Esophagus muscularis mucosa (tissue), 4 donors: Measurements from ENCODE around the gene PLCB3. TPM values are rescaled to one million over a fixed set of nuclear protein-coding genes. Genes with fewer than 3 reads are reported as not detected.

Experiments
- DNase-seq: peaks from one replicate; pipeline ENCODE4 v3.0.0-alpha.2; 2017; ENCODE audit errors: extremely low spot score
- H3K27ac ChIP-seq, 4 donors: fragments of 200-600 bp; sonication (generic); replicated peaks in 1 of 4; 1 replicate in 3 of 4; 2 replicates in 1 of 4; pipeline ENCODE4 v1.5.1; 2016 to 2019; ENCODE audit warnings: mild to moderate bottlenecking in 1 of 4
- H3K27me3 ChIP-seq, 4 donors: fragments of 200-600 bp; sonication (generic); one replicate each; pipeline versions ENCODE4 v1.5.1 to v1.6.0; 2016 to 2019
- H3K36me3 ChIP-seq, 4 donors: fragments of 200-600 bp; sonication (generic); one replicate each; pipeline ENCODE4 v1.5.1; 2016 to 2019
- H3K4me1 ChIP-seq, 4 donors: fragments of 200-600 bp; sonication (generic); one replicate each; pipeline ENCODE4 v1.5.1; 2016 to 2019
- H3K4me3 ChIP-seq, 4 donors: fragments of 200-600 bp; sonication (generic); 1 replicate in 2 of 4; 2 replicates in 2 of 4; pipeline ENCODE4 v1.5.1; 2016 to 2019; ENCODE audit warnings: mild to moderate bottlenecking in 4 of 4, moderate library complexity in 1 of 4
- H3K9me3 ChIP-seq, 4 donors: fragments of 200-600 bp; sonication (generic); 1 replicate in 3 of 4; 2 replicates in 1 of 4; pipeline ENCODE4 v1.5.1; 2016 to 2019
- CTCF ChIP-seq, 3 experiments: fragments of 200-600 bp in 2 of 3; fragments of 450-650 bp in 1 of 3; sonication (generic) in 2 of 3; IDR thresholded peaks; one replicate each; pipeline ENCODE4 v1.5.1; 2017 to 2019; ENCODE audit warnings: antibody characterized with exemption in 3 of 3, mild to moderate bottlenecking in 2 of 3, moderate library complexity in 1 of 3
- EP300 ChIP-seq: sonication (generic); formaldehyde crosslinking; IDR thresholded peaks from one replicate; pipeline ENCODE4 v1.6.1; 2017; ENCODE audit warnings: antibody characterized with exemption
- POLR2A ChIP-seq: fragments of 450-650 bp; IDR thresholded peaks from one replicate; pipeline ENCODE4 v1.6.1; 2017; ENCODE audit warnings: antibody characterized with exemption, moderate library complexity, mild to moderate bottlenecking, low read depth
- POLR2AphosphoS5 ChIP-seq, 2 donors: sonication (generic); formaldehyde crosslinking; IDR thresholded peaks; one replicate each; pipeline ENCODE4 v1.6.1; 2017; ENCODE audit warnings: antibody characterized with exemption in 2 of 2
- whole genome bisulfite sequencing: methylation state at CpG from one replicate; pipeline ENCODE4 v1.1.5; 2018; 5-methylcytosine and 5-hydroxymethylcytosine counted together
- intact Hi-C: fragments of 100-400 bp; cut with DNase I; formaldehyde crosslinking; loops from one replicate; pipeline ENCODE4 v1.15.1; 2023
- total RNA-seq, 4 donors: library from RNA; depleted of rRNA; stranded (reverse); fragments of >200 nt; gene quantifications; one replicate each; pipeline versions ENCODE4 v1.1.0 to v1.2.1, GENCODE V29; 2016

Gene PLCB3
- total RNA-seq, 4 donors from 2014 or later, result 18.9 to 36.5 (median 25.3) TPM

DNA sequence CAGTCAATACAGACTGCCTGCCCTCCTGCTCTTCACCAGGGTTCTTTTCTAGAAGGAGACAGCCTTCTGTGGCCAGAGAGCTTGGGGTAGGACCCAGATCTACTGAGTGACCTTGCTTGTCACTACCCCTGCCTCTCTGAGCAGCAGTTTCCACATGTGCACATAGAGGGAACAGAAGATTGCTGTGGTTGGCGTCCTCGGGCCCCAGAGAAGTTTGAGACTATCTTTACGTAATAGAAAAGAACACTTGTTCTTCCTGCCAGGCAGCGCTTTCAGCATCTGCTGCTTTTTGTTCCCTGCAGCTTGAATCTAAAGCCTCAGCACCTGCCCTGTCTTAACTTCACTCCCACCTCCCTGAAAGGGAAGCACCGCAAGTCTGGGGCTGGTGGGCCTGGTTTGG is 12.3 kb upstream of the PLCB3 start:
- intact Hi-C loops, result no loop called here
- Histone ChIP-seq H3K27me3 (no peaks in the 10 kb centered on the region), H3K4me3 (no peak overlapping the region), H3K36me3 (peaks cover 21 to 49% (median 33%) of the 10 kb centered on the region in 4 donors), H3K9me3 (no peaks in the 10 kb centered on the region), H3K4me1 (peaks cover 33 to 52% (median 48%) of the 10 kb centered on the region in 4 donors), H3K27ac (peak overlapping the region; percentile 9 to 100 (median 98))
- TF ChIP-seq CTCF (IDR thresholded peaks at IDR 0.05) (no peak), EP300 (no peak), POLR2AphosphoS5 (IDR thresholded peaks at IDR 0.05) (no peak), POLR2A (no peak)
- no peak for DNase-seq
- WGBS, result 84% methylated on average over 5 of the region's 5 CpGs

DNA sequence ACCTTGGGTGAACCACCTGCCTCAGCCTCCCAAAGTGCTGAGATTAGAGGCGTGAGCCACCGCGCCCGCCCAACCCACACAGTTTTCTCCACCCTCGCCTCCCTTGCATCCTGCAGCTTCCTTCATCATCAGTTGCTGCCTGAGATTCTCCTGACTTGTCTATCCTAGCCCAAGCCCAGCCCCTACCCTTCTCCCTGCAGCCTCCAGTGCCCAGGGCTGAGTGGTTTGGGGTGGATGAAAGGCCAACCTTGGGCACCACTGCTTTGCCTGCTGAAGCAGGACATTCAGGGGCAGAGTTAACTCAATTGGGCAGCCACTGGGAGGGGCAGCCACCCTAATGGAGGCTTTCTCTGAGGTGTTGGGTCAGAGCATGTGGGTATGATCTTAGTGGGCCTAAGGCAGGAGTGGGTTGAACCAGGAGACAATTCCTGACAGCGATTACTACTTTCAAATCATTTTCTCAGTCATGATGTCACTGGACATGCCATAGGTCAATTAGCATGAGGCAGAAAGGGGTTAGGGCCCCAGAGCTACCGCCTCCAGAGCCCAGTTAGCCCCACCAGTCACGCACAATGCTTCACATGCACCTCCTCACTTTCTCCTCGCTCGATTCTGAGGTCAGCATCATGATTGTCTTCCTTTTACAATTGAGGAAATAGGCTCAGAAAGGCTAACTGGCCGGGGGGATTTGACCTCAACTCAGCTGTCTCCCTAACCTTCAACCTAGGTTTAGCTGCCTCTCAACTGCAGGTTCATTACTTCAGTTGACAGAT is 11.5 kb upstream of the PLCB3 start:
- TF ChIP-seq EP300 (no peak), POLR2AphosphoS5 (IDR thresholded peaks at IDR 0.05) (no peak), POLR2A (no peak), CTCF (IDR thresholded peaks at IDR 0.05) (no peak)
- no peaks in the 10 kb centered on the region for H3K27me3 ChIP-seq
- no peaks in the 10 kb centered on the region for H3K9me3 ChIP-seq
- H3K36me3 ChIP-seq, result peaks cover 23 to 54% (median 38%) of the 10 kb centered on the region in 4 donors
- 85% methylated on average over 11 of the region's 11 CpGs for WGBS
- peak overlapping the region; percentile 77 to 98 (median 90) for H3K4me3 ChIP-seq
- no peak for DNase-seq
- intact Hi-C loops, result no loop called here
- peak overlapping the region; percentile 97 to 100 (median 98) for H3K27ac ChIP-seq
- peaks cover 34 to 56% (median 51%) of the 10 kb centered on the region in 4 donors for H3K4me1 ChIP-seq

DNA sequence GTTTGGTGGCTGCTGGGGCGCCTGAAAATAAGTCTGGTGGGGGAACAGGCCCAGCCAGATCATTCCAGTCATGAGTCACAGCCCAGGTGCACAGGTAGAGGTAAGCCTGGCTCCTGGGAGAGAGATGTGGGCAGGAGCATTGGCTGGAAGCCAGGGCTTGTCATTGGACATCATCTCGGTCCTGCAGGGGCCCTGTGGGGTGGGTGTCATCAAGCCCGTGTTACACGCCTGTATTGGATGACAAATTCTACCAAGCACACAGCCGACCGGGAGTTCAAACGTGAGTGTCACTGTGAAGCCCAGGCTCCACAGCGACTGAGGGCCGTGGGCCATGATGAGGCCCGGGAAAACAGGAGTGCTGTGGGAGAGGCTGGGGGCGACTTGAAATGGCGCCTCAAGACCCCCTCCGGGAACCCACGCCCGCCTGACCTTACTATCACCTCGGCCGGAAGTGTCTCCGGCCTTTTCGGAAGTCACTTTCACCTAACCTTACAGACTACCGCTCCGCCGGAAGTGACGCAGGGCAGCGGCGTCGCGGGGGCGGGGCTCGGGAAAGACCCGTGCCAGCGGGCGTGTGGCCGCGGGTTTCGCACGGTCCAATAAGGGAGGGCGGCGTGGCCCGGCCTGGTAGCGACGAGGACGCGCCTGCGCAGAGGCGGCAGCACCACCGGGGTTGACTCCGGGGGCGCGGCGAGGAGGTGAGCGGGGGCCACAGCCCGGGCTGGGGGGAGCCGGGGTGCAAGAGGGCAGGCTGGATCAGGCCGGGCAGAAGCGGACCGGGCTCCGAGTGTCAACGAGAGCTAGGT is 10.7 kb upstream of the PLCB3 start, which contains the start of gene FKBP2:
FKBP2 (plus strand) TSS at position 661 of the 806 bp plus-strand sequence. CDS start 1,293 bp downstream, outside the sequence.
- 4% methylated on average over 25 of the region's 58 CpGs for WGBS

DNA sequence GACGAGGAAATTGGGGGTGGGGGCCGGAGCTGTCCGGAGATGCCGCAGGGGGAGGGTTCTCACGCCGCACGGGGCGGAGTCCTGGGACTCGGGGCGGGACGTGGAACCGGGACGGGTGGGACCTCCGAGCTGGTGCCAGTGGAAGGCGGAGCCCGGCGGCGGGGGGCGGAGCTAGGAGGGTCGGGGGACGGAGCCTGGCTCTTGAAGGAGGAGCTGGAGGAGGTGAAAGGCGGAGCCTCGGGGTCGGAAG is 10.2 kb upstream of the PLCB3 start:
- Histone ChIP-seq H3K4me1 (peaks cover 34 to 56% (median 51%) of the 10 kb centered on the region in 4 donors), H3K9me3 (no peaks in the 10 kb centered on the region), H3K27ac (peak overlapping the region; percentile 97 to 100 (median 98)), H3K36me3 (peaks cover 23 to 49% (median 38%) of the 10 kb centered on the region in 4 donors), H3K4me3 (peak overlapping the region; percentile 77 to 98 (median 90)), H3K27me3 (no peaks in the 10 kb centered on the region)
- intact Hi-C loops, result no loop called here
- under 1% methylated on average over 21 of the region's 24 CpGs for WGBS
- peak; percentile 100 for DNase-seq
- no peak for TF ChIP-seq POLR2A
- TF ChIP-seq EP300, result no peak

More for the DNA sequence above, 10.7 kb upstream of the PLCB3 start, which contains the start of gene FKBP2:
- Histone ChIP-seq H3K36me3 (peaks cover 23 to 54% (median 38%) of the 10 kb centered on the region in 4 donors), H3K27ac (peak within 1 kb of the TSS; percentile 97 to 100 (median 98)), H3K9me3 (no peaks in the 10 kb centered on the region), H3K4me3 (peak within 1 kb of the TSS; percentile 77 to 98 (median 90)), H3K4me1 (peaks cover 34 to 56% (median 51%) of the 10 kb centered on the region in 4 donors), H3K27me3 (no peaks in the 10 kb centered on the region)
- TF ChIP-seq CTCF (IDR thresholded peaks at IDR 0.05) (no peak), EP300 (no peak), POLR2A (peak; percentile 67), POLR2AphosphoS5 (IDR thresholded peaks at IDR 0.05) (peak; percentile 98 to 99)
- intact Hi-C loops, result no loop called here
- peak; percentile 99 for DNase-seq
